Spleen (tissue), 11 donors: ENCODE data around the gene TRPM2. TPM values are rescaled to one million over a fixed set of nuclear protein-coding genes. Genes with fewer than 3 reads are reported as not detected.

Experiments
- DNase-seq: peaks from one replicate; pipeline ENCODE4 v3.0.0-alpha.2; 2020
- H3K27ac ChIP-seq, 8 donors: fragments of 200-600 bp; sonication (generic) in 7 of 8; 1 replicate in 4 of 8; 2 replicates in 4 of 8; pipeline versions ENCODE4 v1.5.0 to v1.8.0; 2016 to 2021; ENCODE audit warnings: inconsistent platforms in 4 of 8, mild to moderate bottlenecking in 4 of 8, moderate library complexity in 1 of 8
- H3K27me3 ChIP-seq, 7 donors: fragments of 200-600 bp; sonication (generic) in 6 of 7; replicated peaks in 1 of 7; 1 replicate in 4 of 7; 2 replicates in 3 of 7; pipeline versions ENCODE4 v1.5.0 to v1.8.0; 2016 to 2021; ENCODE audit warnings: inconsistent platforms in 3 of 7, mild to moderate bottlenecking in 1 of 7
- H3K36me3 ChIP-seq, 6 donors: fragments of 200-600 bp; sonication (generic) in 5 of 6; 1 replicate in 4 of 6; 2 replicates in 2 of 6; pipeline versions ENCODE4 v1.5.0 to v1.8.0; 2016 to 2021; ENCODE audit warnings: inconsistent platforms in 2 of 6
- H3K4me1 ChIP-seq, 6 donors: fragments of 200-600 bp; sonication (generic) in 5 of 6; 1 replicate in 3 of 6; 2 replicates in 3 of 6; pipeline versions ENCODE4 v1.5.0 to v1.8.0; 2016 to 2021; ENCODE audit warnings: inconsistent platforms in 3 of 6
- H3K4me3 ChIP-seq, 8 donors: fragments of 200-600 bp; sonication (generic) in 7 of 8; 1 replicate in 4 of 8; 2 replicates in 4 of 8; pipeline versions ENCODE4 v1.5.0 to v1.8.0; 2016 to 2021; ENCODE audit warnings: inconsistent platforms in 4 of 8, mild to moderate bottlenecking in 4 of 8, moderate library complexity in 2 of 8
- H3K9me3 ChIP-seq, 8 donors: fragments of 200-600 bp; sonication (generic) in 7 of 8; 1 replicate in 4 of 8; 2 replicates in 4 of 8; pipeline versions ENCODE4 v1.5.0 to v1.8.0; 2016 to 2021; ENCODE audit warnings: inconsistent platforms in 4 of 8
- CTCF ChIP-seq, 11 experiments: fragments of 200-600 bp in 7 of 11; fragments of 450-650 bp in 4 of 11; sonication (generic) in 4 of 11; IDR thresholded peaks in 8 of 11; conservative IDR thresholded peaks in 3 of 11; 1 replicate in 7 of 11; 2 replicates in 4 of 11; pipeline versions ENCODE4 v1.4.0 to v1.8.0; 2016 to 2021; ENCODE audit warnings: antibody characterized with exemption in 11 of 11, inconsistent platforms in 4 of 11, mild to moderate bottlenecking in 1 of 11
- POLR2A ChIP-seq, 3 donors: fragments of 450-650 bp; IDR thresholded peaks; one replicate each; pipeline ENCODE4 v1.5.1; 2017; ENCODE audit warnings: antibody characterized with exemption in 3 of 3, mild to moderate bottlenecking in 1 of 3
- POLR2AphosphoS5 ChIP-seq, 3 donors: sonication (generic); formaldehyde crosslinking; IDR thresholded peaks; one replicate each; pipeline ENCODE4 v1.5.1; 2017; ENCODE audit warnings: antibody characterized with exemption in 3 of 3
- WGBS, 5 donors: extraction: QIAGEN DNeasy Blood & Tissue Kit in 3 of 5; methylation state at CpG; one replicate each; pipeline versions ENCODE4 v1.1.5 to v1.1.7; 2013 to 2018; 5-methylcytosine and 5-hydroxymethylcytosine counted together
- intact Hi-C: fragments of 100-400 bp; cut with DNase I; formaldehyde crosslinking; loops from one replicate; pipeline ENCODE4 v1.15.0; 2023; ENCODE audit warnings: low total_unique reads
- polyA plus RNA-seq, 3 donors: library from polyadenylated mRNA; stranded (reverse); fragments of 200-250 nt; gene quantifications; one replicate each; pipeline ENCODE4 v1.2.1, GENCODE V29; 2013
- total RNA-seq, 7 donors: library from RNA; depleted of rRNA in 3 of 7; stranded (reverse); fragments of >200 nt in 3 of 7; fragmentation: NEBNext Ultra II Directional in 4 of 7; extraction: Animal tissue kit (Norgen Biotek cat#: 25700) in 4 of 7; gene quantifications; one replicate each; pipeline versions ENCODE4 v1.1.0 to v1.2.1, GENCODE V29; 2016 to 2021
- donor health status: healthy with polysubstance abuse.
- donor health status: DM: no; HTN: no; CAD: no; lungs with moderate emphysema.
- donor health status: DM: no; HTN: no; CAD: no.
- donor health status: Bipolar disorder and iron deficiency.
- donor health status: healthy.
- donor health status: DM: no; HTN: no; CAD: no.
- donor health status: DM: yes; HTN: yes; CAD: no.

TRPM2 gene
- total and polyA plus RNA-seq, 10 donors = 10.4 to 44.1 (median 23.3) TPM

- Histone ChIP-seq H3K27me3 (peaks cover 0 to 13% (median 0%) of the 10 kb centered on the region in 7 donors), H3K27ac (peak overlapping the region in 1 of 8 donors; percentile 20), H3K9me3 (peaks cover 0 to 8% (median 5%) of the 10 kb centered on the region in 8 donors), H3K4me1 (no peaks in the 10 kb centered on the region), H3K36me3 (no peaks in the 10 kb centered on the region), H3K4me3 (peak overlapping the region in 5 of 8 donors; percentile 9 to 54 (median 17))
- no peak for DNase-seq
- 54 to 78% (median 74%) methylated on average over 10 of the region's 10 CpGs for WGBS, 5 donors
- TF ChIP-seq CTCF (IDR thresholded peaks at IDR 0.05 in 8 of 11, conservative IDR thresholded peaks at IDR 0.05 in 3 of 11) = no peak
- no peak for TF ChIP-seq POLR2A (IDR thresholded peaks at IDR 0.05)
- TF ChIP-seq POLR2AphosphoS5 (IDR thresholded peaks at IDR 0.05) = no peak
- intact Hi-C loops = no loop called here
These were observed 132.4 kb downstream of the TRPM2 start for GRCh38 chr21:44485796-44486195.

GRCh38 chr21:44486302-44486701, 132.9 kb downstream of the TRPM2 start:
- Histone ChIP-seq H3K9me3 (peaks cover 0 to 8% (median 5%) of the 10 kb centered on the region in 8 donors), H3K36me3 (no peaks in the 10 kb centered on the region), H3K4me1 (no peaks in the 10 kb centered on the region), H3K4me3 (peak overlapping the region in 3 of 8 donors; percentile 13 to 54 (median 48)), H3K27me3 (peaks cover 0 to 13% (median 0%) of the 10 kb centered on the region in 7 donors), H3K27ac (no peak overlapping the region)
- WGBS, 5 donors = 72 to 85% (median 81%) methylated on average over 14 to 16 of the region's 16 CpGs
- peak; percentile 68 for DNase-seq
- intact Hi-C loops = no loop called here
- no peak for TF ChIP-seq CTCF (IDR thresholded peaks at IDR 0.05 in 8 of 11, conservative IDR thresholded peaks at IDR 0.05 in 3 of 11)
- TF ChIP-seq POLR2A (IDR thresholded peaks at IDR 0.05) = no peak
- no peak for TF ChIP-seq POLR2AphosphoS5 (IDR thresholded peaks at IDR 0.05)

- H3K27ac ChIP-seq = no peak overlapping the region
- intact Hi-C loops = no loop called here
- TF ChIP-seq POLR2AphosphoS5 (IDR thresholded peaks at IDR 0.05) (no peak), CTCF (IDR thresholded peaks at IDR 0.05 in 8 of 11, conservative IDR thresholded peaks at IDR 0.05 in 3 of 11) (peak in 6 of 11 experiments; percentile 23 to 53 (median 38)), POLR2A (IDR thresholded peaks at IDR 0.05) (no peak)
- peaks cover 0 to 13% (median 0%) of the 10 kb centered on the region in 7 donors for H3K27me3 ChIP-seq
- H3K4me1 ChIP-seq = no peaks in the 10 kb centered on the region
- H3K36me3 ChIP-seq = no peaks in the 10 kb centered on the region
- H3K9me3 ChIP-seq = peaks cover 0 to 22% (median 14%) of the 10 kb centered on the region in 8 donors
- no peak overlapping the region for H3K4me3 ChIP-seq
- peak; percentile 58 for DNase-seq
- 26 to 41% (median 33%) methylated on average over 4 of the region's 4 CpGs for WGBS, 5 donors
These were observed 134.4 kb downstream of the TRPM2 start for GRCh38 chr21:44487831-44488230.

- Histone ChIP-seq H3K27ac (no peak overlapping the region), H3K9me3 (peaks cover 0 to 34% (median 26%) of the 10 kb centered on the region in 8 donors), H3K27me3 (peaks cover 0 to 16% (median 0%) of the 10 kb centered on the region in 7 donors), H3K4me1 (peaks cover 0 to 5% (median 0%) of the 10 kb centered on the region in 6 donors), H3K36me3 (no peaks in the 10 kb centered on the region), H3K4me3 (no peak overlapping the region)
- TF ChIP-seq POLR2AphosphoS5 (IDR thresholded peaks at IDR 0.05) (no peak), POLR2A (IDR thresholded peaks at IDR 0.05) (no peak), CTCF (IDR thresholded peaks at IDR 0.05 in 8 of 11, conservative IDR thresholded peaks at IDR 0.05 in 3 of 11) (no peak)
- DNase-seq = peak; percentile 15
- intact Hi-C loops = no loop called here
- 30 to 48% (median 33%) methylated on average over 7 of the region's 7 CpGs for WGBS, 5 donors
These were observed 136.5 kb downstream of the TRPM2 start for GRCh38 chr21:44489962-44490361.
